Measurements from ENCODE around the gene ZPLD1.

- TF ChIP-seq, protein P1, sequence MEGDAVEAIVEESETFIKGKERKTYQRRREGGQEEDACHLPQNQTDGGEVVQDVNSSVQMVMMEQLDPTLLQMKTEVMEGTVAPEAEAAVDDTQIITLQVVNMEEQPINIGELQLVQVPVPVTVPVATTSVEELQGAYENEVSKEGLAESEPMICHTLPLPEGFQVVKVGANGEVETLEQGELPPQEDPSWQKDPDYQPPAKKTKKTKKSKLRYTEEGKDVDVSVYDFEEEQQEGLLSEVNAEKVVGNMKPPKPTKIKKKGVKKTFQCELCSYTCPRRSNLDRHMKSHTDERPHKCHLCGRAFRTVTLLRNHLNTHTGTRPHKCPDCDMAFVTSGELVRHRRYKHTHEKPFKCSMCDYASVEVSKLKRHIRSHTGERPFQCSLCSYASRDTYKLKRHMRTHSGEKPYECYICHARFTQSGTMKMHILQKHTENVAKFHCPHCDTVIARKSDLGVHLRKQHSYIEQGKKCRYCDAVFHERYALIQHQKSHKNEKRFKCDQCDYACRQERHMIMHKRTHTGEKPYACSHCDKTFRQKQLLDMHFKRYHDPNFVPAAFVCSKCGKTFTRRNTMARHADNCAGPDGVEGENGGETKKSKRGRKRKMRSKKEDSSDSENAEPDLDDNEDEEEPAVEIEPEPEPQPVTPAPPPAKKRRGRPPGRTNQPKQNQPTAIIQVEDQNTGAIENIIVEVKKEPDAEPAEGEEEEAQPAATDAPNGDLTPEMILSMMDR (IDR thresholded peaks at IDR 0.05; ENCODE audit: insufficient read depth, low read length, poor library complexity, severe bottlenecking), result no peak
- TF ChIP-seq EZH2phosphoT487 (conservative IDR thresholded peaks at IDR 0.05; ENCODE audit: low read length), result no peak
Observed at GRCh38 chr3:102419786-102420185, 15.0 kb upstream of the ZPLD1 start.

Measured in SU-DHL-6 (cell line).